WI38 (cell line): ENCODE results near the gene OR5P2.

Experiments
- H3K4me3 ChIP-seq: 2 replicates; pipeline ENCODE4 v1.5.1; 2011; ENCODE audit warnings: low read depth, mild to moderate bottlenecking, control low read depth, low read length
- TF ChIP-seq, protein P1 (sequence below): IDR thresholded peaks from 2 replicates; pipeline ENCODE4 v1.5.1; 2012; ENCODE audit warnings: low read depth, mild to moderate bottlenecking, control low read depth, low read length

The OR5P2 gene

DNA sequence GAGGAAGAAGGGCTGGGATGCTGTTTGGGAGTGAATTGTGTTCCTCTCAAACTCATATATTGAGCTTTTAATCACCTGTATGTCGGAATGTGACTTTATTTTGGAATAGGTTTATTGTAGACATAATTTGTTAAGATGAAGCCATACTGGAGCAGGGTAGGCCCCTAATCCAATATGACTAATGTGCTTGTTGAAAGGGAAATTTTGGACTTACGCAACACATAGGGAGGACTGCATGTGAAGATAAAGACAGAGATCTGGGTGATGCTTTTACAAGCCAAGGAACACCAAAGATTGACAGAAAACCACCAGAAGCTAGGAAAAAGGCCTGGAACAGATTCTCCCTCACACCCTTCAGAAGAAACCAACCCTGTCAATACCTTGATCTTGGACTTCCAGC is 47.3 kb downstream of the OR5P2 start:
- TF ChIP-seq, protein P1, sequence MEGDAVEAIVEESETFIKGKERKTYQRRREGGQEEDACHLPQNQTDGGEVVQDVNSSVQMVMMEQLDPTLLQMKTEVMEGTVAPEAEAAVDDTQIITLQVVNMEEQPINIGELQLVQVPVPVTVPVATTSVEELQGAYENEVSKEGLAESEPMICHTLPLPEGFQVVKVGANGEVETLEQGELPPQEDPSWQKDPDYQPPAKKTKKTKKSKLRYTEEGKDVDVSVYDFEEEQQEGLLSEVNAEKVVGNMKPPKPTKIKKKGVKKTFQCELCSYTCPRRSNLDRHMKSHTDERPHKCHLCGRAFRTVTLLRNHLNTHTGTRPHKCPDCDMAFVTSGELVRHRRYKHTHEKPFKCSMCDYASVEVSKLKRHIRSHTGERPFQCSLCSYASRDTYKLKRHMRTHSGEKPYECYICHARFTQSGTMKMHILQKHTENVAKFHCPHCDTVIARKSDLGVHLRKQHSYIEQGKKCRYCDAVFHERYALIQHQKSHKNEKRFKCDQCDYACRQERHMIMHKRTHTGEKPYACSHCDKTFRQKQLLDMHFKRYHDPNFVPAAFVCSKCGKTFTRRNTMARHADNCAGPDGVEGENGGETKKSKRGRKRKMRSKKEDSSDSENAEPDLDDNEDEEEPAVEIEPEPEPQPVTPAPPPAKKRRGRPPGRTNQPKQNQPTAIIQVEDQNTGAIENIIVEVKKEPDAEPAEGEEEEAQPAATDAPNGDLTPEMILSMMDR = no peak
- no peak overlapping the region for H3K4me3 ChIP-seq
